GM13976 (cell line): ENCODE data around the gene PRKCSH.
A peak's percentile ranks its signal among the peaks of the same experiment; 100 is the strongest.
"Not testable (repeated sequence)": the region's sequence is repeated elsewhere in the genome, so short reads cannot be mapped to it uniquely, and the experiment has no call there.

Experiments used
- DNase-seq: peaks from one replicate; pipeline ENCODE4 v3.0.0; 2012; ENCODE audit warnings: low spot score
- in situ Hi-C: fragments of 300-500 bp; cut with MboI; formaldehyde crosslinking; loops from one replicate; pipeline ENCODE4 v1.12.0; 2022; ENCODE audit warnings: low sequenced_read_pairs, mixed read lengths, inconsistent platforms; ENCODE audit not compliant: unreplicated experiment
- TF ChIP-seq, protein P1 (sequence below): IDR thresholded peaks from 2 replicates; pipeline ENCODE4 v1.5.1; 2012; ENCODE audit warnings: borderline replicate concordance, mild to moderate bottlenecking; ENCODE audit not compliant: insufficient read depth; ENCODE audit errors: extremely low read depth, missing control alignments, control extremely low read depth

The PRKCSH gene

GRCh38 chr19:11450570-11451326 is 15.3 kb downstream of the PRKCSH start:
- peak; percentile 37 for DNase-seq
- in situ Hi-C loops: no loop called here
- TF ChIP-seq, protein P1, sequence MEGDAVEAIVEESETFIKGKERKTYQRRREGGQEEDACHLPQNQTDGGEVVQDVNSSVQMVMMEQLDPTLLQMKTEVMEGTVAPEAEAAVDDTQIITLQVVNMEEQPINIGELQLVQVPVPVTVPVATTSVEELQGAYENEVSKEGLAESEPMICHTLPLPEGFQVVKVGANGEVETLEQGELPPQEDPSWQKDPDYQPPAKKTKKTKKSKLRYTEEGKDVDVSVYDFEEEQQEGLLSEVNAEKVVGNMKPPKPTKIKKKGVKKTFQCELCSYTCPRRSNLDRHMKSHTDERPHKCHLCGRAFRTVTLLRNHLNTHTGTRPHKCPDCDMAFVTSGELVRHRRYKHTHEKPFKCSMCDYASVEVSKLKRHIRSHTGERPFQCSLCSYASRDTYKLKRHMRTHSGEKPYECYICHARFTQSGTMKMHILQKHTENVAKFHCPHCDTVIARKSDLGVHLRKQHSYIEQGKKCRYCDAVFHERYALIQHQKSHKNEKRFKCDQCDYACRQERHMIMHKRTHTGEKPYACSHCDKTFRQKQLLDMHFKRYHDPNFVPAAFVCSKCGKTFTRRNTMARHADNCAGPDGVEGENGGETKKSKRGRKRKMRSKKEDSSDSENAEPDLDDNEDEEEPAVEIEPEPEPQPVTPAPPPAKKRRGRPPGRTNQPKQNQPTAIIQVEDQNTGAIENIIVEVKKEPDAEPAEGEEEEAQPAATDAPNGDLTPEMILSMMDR: no peak

GRCh38 chr19:11451327-11451870 is 16.0 kb downstream of the PRKCSH start:
- in situ Hi-C loops: no loop called here
- DNase-seq: no peak
- TF ChIP-seq, protein P1: no peak

DNA sequence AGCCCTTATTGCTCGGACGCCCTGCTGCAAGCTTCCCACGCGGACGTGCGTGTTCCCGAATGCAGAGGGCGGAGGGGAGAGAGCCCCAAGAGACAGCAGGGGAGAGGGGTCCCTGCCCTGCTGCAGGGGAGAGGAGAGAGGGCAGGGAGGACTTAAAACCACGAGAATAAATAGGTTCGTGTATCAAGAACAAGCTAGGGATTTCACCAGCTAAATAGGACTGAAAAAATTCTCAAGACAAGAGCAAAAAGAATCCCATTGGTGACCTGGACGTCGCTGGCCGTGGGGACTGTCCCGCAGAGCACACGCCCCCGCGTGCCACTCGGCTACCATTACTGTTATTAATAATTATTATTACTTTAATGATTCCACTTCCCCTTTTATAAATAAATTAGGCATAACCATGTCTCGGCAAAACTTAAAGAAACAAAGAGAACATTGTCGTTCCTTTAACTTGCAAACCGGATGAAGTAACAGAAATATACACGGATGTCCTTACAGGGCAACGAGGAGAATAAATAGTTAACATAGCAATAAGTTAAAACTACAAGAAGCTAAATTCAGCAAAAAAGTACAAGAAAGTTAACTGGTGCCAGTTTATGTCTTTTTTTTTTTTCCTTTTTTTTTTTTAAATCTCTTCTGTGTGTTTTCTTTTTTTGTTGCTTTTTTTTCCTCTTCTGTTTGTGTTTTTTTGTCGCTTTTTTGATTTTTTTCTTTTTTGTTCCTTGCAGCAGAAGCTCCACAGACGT is 16.6 kb downstream of the PRKCSH start:
- TF ChIP-seq, protein P1: no peak
- DNase-seq: peak; percentile 79
- in situ Hi-C loops: no loop called here

DNA sequence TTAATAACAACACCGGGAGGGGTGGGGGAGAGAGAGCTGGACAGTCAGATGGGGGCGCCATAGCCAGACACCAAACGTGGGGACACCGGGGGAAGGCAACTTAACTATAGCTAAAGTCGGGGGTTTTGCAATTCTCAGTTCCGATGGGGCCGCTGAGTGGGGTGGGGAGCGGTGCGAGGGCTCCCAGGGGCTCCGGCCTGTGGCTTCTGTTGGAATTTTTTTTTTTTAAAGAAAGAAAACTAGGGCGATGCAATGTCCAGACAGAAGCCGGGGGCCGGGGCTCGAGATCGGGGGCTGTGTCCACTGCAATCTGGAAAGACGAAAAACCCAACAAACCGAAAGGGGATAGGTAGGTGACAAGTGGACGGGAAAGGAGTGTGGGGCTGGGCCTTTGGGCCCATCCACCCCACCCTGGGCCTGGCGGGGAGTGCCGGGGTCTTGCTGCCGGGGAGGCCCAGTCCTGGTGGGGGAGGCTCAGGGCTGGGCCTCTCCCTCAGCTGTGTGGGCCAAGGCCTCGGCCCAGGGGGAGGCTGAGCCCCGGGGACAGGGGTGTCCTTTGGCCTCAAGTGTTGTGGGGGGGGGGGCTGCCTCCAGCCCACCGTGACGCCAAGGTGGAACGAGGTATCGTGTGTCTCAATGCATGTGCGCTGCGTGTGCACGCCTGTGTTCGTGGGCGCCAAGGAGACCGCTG is 17.3 kb downstream of the PRKCSH start:
- TF ChIP-seq, protein P1: no peak
- DNase-seq: peak; percentile 42
- in situ Hi-C loops: no loop called here

- TF ChIP-seq, protein P1: no peak
- in situ Hi-C loops: no loop called here
- DNase-seq: peak; percentile 74
Observed at GRCh38 chr19:11453468-11454341, 18.3 kb downstream of the PRKCSH start.

DNA sequence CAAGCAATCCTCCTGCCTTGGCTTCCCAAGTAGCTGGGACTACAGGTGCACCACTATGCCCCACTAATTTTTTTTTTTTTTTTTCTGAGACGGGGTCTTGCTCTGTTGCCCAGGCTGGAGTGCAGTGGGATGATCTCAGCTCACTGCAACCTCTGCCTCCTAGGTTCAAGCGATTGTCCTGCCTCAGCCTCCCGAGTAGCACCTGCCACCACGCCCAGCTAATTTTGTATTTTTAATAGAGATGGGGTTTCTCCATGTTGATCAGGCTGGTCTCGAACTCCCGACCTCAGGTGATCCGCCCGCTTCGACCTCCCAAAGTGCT is 19.8 kb downstream of the PRKCSH start:
- in situ Hi-C loops, DNase-seq: not testable (repeated sequence)
